Esophagus squamous epithelium (tissue), 5 donors: Measurements from ENCODE around the gene MOV10. TPM values are rescaled to one million over a fixed set of nuclear protein-coding genes. Genes with fewer than 3 reads are reported as not detected.
A peak's percentile ranks its signal among the peaks of the same experiment; 100 is the strongest.

Experiments used
- DNase-seq: peaks from one replicate; lab custom pipeline; 2025; lab: John Stamatoyannopoulos, UW
- H3K27ac ChIP-seq, 4 donors: fragments of 200-600 bp; sonication (generic); one replicate each; pipeline ENCODE4 v1.5.1; 2016 to 2019; ENCODE audit warnings: mild to moderate bottlenecking in 1 of 4
- H3K27me3 ChIP-seq, 4 donors: fragments of 200-600 bp; sonication (generic); 1 replicate in 3 of 4; 2 replicates in 1 of 4; pipeline versions ENCODE4 v1.5.1 to v1.6.0; 2017 to 2021; ENCODE audit warnings: antibody characterized with exemption in 1 of 4
- H3K36me3 ChIP-seq, 3 donors: fragments of 200-600 bp; sonication (generic); one replicate each; pipeline ENCODE4 v1.5.1; 2016 to 2019
- H3K4me1 ChIP-seq, 3 donors: fragments of 200-600 bp; sonication (generic); one replicate each; pipeline ENCODE4 v1.5.1; 2017 to 2019
- H3K4me3 ChIP-seq, 4 donors: fragments of 200-600 bp; sonication (generic); 1 replicate in 3 of 4; 2 replicates in 1 of 4; pipeline ENCODE4 v1.5.1; 2016 to 2019; ENCODE audit warnings: mild to moderate bottlenecking in 2 of 4, moderate library complexity in 1 of 4
- H3K9me3 ChIP-seq, 3 donors: fragments of 200-600 bp; sonication (generic); one replicate each; pipeline ENCODE4 v1.5.1; 2016 to 2019
- POLR2A ChIP-seq, 4 donors: fragments of 450-650 bp; IDR thresholded peaks; one replicate each; pipeline ENCODE4 v1.6.1; 2017; ENCODE audit warnings: antibody characterized with exemption in 4 of 4, mild to moderate bottlenecking in 4 of 4, moderate library complexity in 3 of 4
- WGBS, 2 donors: methylation state at CpG; one replicate each; pipeline ENCODE4 v1.1.5; 2018; 5-methylcytosine and 5-hydroxymethylcytosine counted together
- intact Hi-C: fragments of 100-400 bp; cut with DNase I; formaldehyde crosslinking; loops from one replicate; pipeline ENCODE4 v1.15.0; 2022
- total RNA-seq, 4 donors: library from RNA; depleted of rRNA; stranded (reverse); fragments of >200 nt; gene quantifications; one replicate each; pipeline ENCODE4 v1.1.0, GENCODE V29; 2016
- TF ChIP-seq, protein P1 (sequence below), 6 experiments: fragments of 450-650 bp in 4 of 6; fragments of 200-600 bp in 2 of 6; sonication (generic) in 2 of 6; IDR thresholded peaks; one replicate each; pipeline ENCODE4 v1.5.1; 2016 to 2019; ENCODE audit warnings: antibody characterized with exemption in 6 of 6, mild to moderate bottlenecking in 4 of 6, moderate library complexity in 4 of 6
- donor health status: DM: yes; HTN: yes; CAD: no.

The MOV10 gene
- total RNA-seq, 4 donors from 2014 or later: 16.5 to 34.2 (median 28.9) TPM

DNA sequence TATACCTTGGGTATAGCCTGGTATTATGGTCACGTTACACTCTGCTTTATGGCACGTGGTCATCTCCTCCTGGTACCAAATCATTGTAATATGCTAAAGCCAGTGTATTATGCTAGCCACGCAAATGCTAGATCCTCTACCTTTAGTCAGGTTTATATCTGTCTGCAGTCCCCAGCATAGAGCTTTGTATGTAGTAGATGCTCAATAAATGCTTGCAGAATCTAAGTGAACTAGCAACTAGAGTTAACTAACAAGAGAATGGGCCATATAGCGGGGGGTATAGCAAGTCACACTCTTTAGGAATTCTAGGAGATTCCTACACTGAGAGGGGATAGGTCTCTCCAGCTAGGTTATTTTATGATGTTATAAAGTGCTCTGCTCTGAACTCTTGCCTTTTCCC lies 3.0 kb downstream of the MOV10 start:
- 93 to 94% methylated on average over 4 of the region's 4 CpGs for WGBS, 2 donors
- H3K36me3 ChIP-seq: peaks cover 0 to 4% (median 0%) of the 10 kb centered on the region in 3 donors
- TF ChIP-seq, protein P1, sequence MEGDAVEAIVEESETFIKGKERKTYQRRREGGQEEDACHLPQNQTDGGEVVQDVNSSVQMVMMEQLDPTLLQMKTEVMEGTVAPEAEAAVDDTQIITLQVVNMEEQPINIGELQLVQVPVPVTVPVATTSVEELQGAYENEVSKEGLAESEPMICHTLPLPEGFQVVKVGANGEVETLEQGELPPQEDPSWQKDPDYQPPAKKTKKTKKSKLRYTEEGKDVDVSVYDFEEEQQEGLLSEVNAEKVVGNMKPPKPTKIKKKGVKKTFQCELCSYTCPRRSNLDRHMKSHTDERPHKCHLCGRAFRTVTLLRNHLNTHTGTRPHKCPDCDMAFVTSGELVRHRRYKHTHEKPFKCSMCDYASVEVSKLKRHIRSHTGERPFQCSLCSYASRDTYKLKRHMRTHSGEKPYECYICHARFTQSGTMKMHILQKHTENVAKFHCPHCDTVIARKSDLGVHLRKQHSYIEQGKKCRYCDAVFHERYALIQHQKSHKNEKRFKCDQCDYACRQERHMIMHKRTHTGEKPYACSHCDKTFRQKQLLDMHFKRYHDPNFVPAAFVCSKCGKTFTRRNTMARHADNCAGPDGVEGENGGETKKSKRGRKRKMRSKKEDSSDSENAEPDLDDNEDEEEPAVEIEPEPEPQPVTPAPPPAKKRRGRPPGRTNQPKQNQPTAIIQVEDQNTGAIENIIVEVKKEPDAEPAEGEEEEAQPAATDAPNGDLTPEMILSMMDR (IDR thresholded peaks at IDR 0.05): no peak
- TF ChIP-seq POLR2A (IDR thresholded peaks at IDR 0.05): no peak
- H3K27ac ChIP-seq: no peak overlapping the region
- H3K27me3 ChIP-seq: no peaks in the 10 kb centered on the region
- no peaks in the 10 kb centered on the region for H3K9me3 ChIP-seq
- intact Hi-C loops: no loop called here
- H3K4me3 ChIP-seq: no peak overlapping the region
- no peak for DNase-seq
- H3K4me1 ChIP-seq: peaks cover 8 to 56% (median 21%) of the 10 kb centered on the region in 3 donors

DNA sequence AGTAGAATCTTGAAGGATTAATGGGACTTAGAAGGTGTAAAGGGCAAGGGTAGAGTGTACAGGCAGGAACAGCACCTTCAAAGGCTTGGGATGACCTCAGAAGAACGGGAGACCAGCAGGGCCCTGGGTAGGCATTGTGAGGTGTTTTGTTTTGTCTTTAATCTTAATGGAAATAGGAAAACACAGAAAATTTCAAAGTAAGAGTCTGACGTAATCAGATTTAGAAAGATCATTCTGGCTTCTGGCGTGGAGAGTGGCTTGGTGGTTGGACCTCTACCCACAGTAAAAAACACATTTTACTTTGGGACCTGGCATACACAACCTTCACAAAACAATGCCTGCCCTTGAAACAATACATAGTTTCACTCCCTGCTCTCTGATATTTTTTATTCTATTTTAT lies 4.1 kb downstream of the MOV10 start:
- Histone ChIP-seq H3K9me3 (no peaks in the 10 kb centered on the region), H3K4me1 (peaks cover 8 to 47% (median 17%) of the 10 kb centered on the region in 3 donors), H3K4me3 (no peak overlapping the region), H3K27ac (no peak overlapping the region), H3K27me3 (no peaks in the 10 kb centered on the region), H3K36me3 (no peaks in the 10 kb centered on the region)
- TF ChIP-seq, protein P1 (IDR thresholded peaks at IDR 0.05): no peak
- TF ChIP-seq POLR2A (IDR thresholded peaks at IDR 0.05): no peak
- intact Hi-C loops: no loop called here
- WGBS, 2 donors: 67 to 81% methylated on average over 3 of the region's 3 CpGs
- DNase-seq: no peak

DNA sequence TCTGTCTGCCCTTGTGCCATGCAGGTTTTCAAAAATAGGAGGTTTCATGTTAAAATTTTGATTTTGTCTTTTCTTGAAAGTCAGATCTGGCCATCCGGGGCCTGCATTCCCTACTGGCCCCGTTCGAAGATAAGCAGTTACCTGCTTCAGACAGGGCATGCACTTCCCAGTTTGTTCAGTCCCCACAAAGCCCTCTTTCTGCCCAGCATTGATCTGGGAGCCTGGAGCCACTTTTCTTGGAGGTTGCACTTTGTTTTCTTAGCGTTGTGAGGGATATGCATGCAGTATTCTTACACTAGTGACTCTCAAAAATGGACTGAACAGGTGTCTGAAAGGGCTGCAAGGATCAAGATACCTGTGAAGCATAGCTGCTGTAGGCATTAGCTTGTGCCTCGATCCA lies 11.5 kb downstream of the MOV10 start:
- peaks cover 0 to 20% (median 8%) of the 10 kb centered on the region in 3 donors for H3K36me3 ChIP-seq
- intact Hi-C loops: no loop called here
- H3K27ac ChIP-seq: no peak overlapping the region
- no peaks in the 10 kb centered on the region for H3K27me3 ChIP-seq
- H3K9me3 ChIP-seq: no peaks in the 10 kb centered on the region
- no peak overlapping the region for H3K4me3 ChIP-seq
- WGBS, 2 donors: 88 to 92% methylated on average over 5 of the region's 5 CpGs
- peaks cover 11 to 34% (median 13%) of the 10 kb centered on the region in 3 donors for H3K4me1 ChIP-seq
- DNase-seq: no peak
- TF ChIP-seq, protein P1 (IDR thresholded peaks at IDR 0.05): no peak
- no peak for TF ChIP-seq POLR2A (IDR thresholded peaks at IDR 0.05)

DNA sequence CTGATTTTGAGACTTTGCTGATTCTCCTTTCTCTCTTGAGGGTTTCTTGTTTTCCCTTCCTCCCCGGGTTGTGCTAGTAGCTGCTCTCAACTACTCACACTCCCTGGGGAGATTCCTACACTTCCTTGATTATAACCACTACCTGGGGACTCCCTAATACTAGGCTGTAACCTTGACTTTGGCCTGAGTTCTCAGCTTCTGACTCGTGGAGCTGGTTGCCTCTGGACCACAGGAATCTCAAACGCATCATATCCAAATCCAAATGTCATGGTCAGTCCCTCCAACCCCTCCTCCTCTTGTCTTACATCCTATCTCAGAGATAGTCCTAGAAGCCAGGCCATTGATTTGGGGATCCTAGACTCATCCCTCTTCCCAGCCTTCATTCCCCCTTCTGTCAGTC lies 12.0 kb downstream of the MOV10 start:
- DNase-seq: no peak
- no peak overlapping the region for H3K4me3 ChIP-seq
- H3K36me3 ChIP-seq: peaks cover 0 to 25% (median 11%) of the 10 kb centered on the region in 3 donors
- peak overlapping the region in 2 of 4 donors; percentile 41 to 84 for H3K27ac ChIP-seq
- intact Hi-C loops: no loop called here
- H3K9me3 ChIP-seq: no peaks in the 10 kb centered on the region
- TF ChIP-seq, protein P1 (IDR thresholded peaks at IDR 0.05): no peak
- no peak for TF ChIP-seq POLR2A (IDR thresholded peaks at IDR 0.05)
- H3K27me3 ChIP-seq: no peaks in the 10 kb centered on the region
- H3K4me1 ChIP-seq: peaks cover 11 to 34% (median 13%) of the 10 kb centered on the region in 3 donors
- WGBS, 2 donors: 43 to 51% methylated on average over 3 of the region's 3 CpGs

DNA sequence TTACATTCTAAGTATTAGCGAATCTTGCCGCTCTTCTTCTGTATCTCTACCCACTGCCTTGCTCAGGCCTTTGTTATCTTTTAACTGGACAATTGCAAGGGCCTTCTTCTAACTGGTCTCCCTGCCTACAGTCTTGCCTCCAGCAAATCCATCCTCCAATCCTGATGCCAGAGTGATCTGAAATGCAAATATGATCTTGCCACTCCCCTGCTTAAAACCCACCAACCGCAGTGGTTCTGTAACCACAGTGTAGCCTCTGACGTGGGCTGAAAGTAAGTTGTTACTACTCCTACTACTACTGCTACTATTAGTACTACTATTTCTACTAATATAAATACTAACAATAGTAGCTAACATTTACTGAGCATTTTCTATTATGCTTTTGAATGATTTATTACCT lies 12.4 kb downstream of the MOV10 start:
- H3K27ac ChIP-seq: peak overlapping the region; percentile 41 to 84 (median 63)
- peaks cover 11 to 34% (median 13%) of the 10 kb centered on the region in 3 donors for H3K4me1 ChIP-seq
- 78 to 82% methylated on average over 4 of the region's 4 CpGs for WGBS, 2 donors
- no peak overlapping the region for H3K4me3 ChIP-seq
- H3K9me3 ChIP-seq: no peaks in the 10 kb centered on the region
- TF ChIP-seq POLR2A (IDR thresholded peaks at IDR 0.05): no peak
- TF ChIP-seq, protein P1 (IDR thresholded peaks at IDR 0.05): no peak
- H3K36me3 ChIP-seq: peaks cover 0 to 29% (median 11%) of the 10 kb centered on the region in 3 donors
- no peaks in the 10 kb centered on the region for H3K27me3 ChIP-seq
- intact Hi-C loops: no loop called here
- no peak for DNase-seq
